Measurements from ENCODE around the gene MAMSTR.

Gene MAMSTR

GRCh38 chr19:48728911-48729664 is 9.6 kb upstream of the MAMSTR start:
- Histone ChIP-seq H3K4me1 (ENCODE audit: insufficient read depth, low read length, severe bottlenecking) (peaks cover 15% of the 10 kb centered on the region), H3K4me2 (ENCODE audit: low read length) (no peak overlapping the region), H3F3A (ENCODE audit: insufficient read depth, low read length) (no peaks in the 10 kb centered on the region), H2AFZ (ENCODE audit: low read length) (no peak overlapping the region), H3K9me3 (ENCODE audit: low read length) (peaks cover 8% of the 10 kb centered on the region), H3K9me2 (ENCODE audit: low read depth, low read length) (no peaks in the 10 kb centered on the region), H3K79me2 (ENCODE audit: insufficient read depth, low read length) (no peaks in the 10 kb centered on the region), H3K4me3 (ENCODE audit: low read depth, low read length, poor library complexity, severe bottlenecking) (no peak overlapping the region), H3K27me3 (ENCODE audit: insufficient read depth, low read length) (no peaks in the 10 kb centered on the region), H4K20me1 (ENCODE audit: insufficient read depth, low read length) (no peaks in the 10 kb centered on the region), H3K27ac (ENCODE audit: low read depth, low read length, poor library complexity, severe bottlenecking) (no peak overlapping the region), H3K9ac (ENCODE audit: low read length) (no peak overlapping the region), H3K36me3 (ENCODE audit: insufficient read depth, low read length) (peaks cover 9% of the 10 kb centered on the region; the same call in 1 of the 2 replicates)
- TF ChIP-seq EZH2 (IDR thresholded peaks at IDR 0.05; ENCODE audit: borderline replicate concordance, low read length) (no peak), CTCF (IDR thresholded peaks at IDR 0.05; ENCODE audit: low read length) (no peak)

- no peak overlapping the region for H3K9ac ChIP-seq (ENCODE audit: low read length)
- no peaks in the 10 kb centered on the region for H3K27me3 ChIP-seq (ENCODE audit: insufficient read depth, low read length)
- no peaks in the 10 kb centered on the region for H3F3A ChIP-seq (ENCODE audit: insufficient read depth, low read length)
- peak overlapping the region; percentile 18 for H3K4me3 ChIP-seq (ENCODE audit: low read depth, low read length, poor library complexity, severe bottlenecking)
- H3K9me3 ChIP-seq (ENCODE audit: low read length) = peaks cover 8% of the 10 kb centered on the region
- H4K20me1 ChIP-seq (ENCODE audit: insufficient read depth, low read length) = no peaks in the 10 kb centered on the region
- H3K36me3 ChIP-seq (ENCODE audit: insufficient read depth, low read length) = peaks cover 9% of the 10 kb centered on the region; the same call in 1 of the 2 replicates
- no peak overlapping the region for H3K27ac ChIP-seq (ENCODE audit: low read depth, low read length, poor library complexity, severe bottlenecking)
- H3K4me1 ChIP-seq (ENCODE audit: insufficient read depth, low read length, severe bottlenecking) = peaks cover 15% of the 10 kb centered on the region
- H3K79me2 ChIP-seq (ENCODE audit: insufficient read depth, low read length) = no peaks in the 10 kb centered on the region
- no peak overlapping the region; the same call in 1 of the 2 replicates for H2AFZ ChIP-seq (ENCODE audit: low read length)
- no peak for TF ChIP-seq EZH2 (IDR thresholded peaks at IDR 0.05; ENCODE audit: borderline replicate concordance, low read length)
- TF ChIP-seq CTCF (IDR thresholded peaks at IDR 0.05; ENCODE audit: low read length) = no peak
- no peaks in the 10 kb centered on the region for H3K9me2 ChIP-seq (ENCODE audit: low read depth, low read length)
- H3K4me2 ChIP-seq (ENCODE audit: low read length) = 0 out of 2 replicates have a peak overlapping the region, but pooled peaks have one; percentile 8
Observed at GRCh38 chr19:48726556-48726955, 7.0 kb upstream of the MAMSTR start.

- no peak for TF ChIP-seq CTCF (IDR thresholded peaks at IDR 0.05; ENCODE audit: low read length)
- no peak for TF ChIP-seq EZH2 (IDR thresholded peaks at IDR 0.05; ENCODE audit: borderline replicate concordance, low read length)
- Histone ChIP-seq H3K27me3 (ENCODE audit: insufficient read depth, low read length) (no peaks in the 10 kb centered on the region), H3K36me3 (ENCODE audit: insufficient read depth, low read length) (peaks cover 9% of the 10 kb centered on the region; the same call in 1 of the 2 replicates), H3K4me1 (ENCODE audit: insufficient read depth, low read length, severe bottlenecking) (peaks cover 22% of the 10 kb centered on the region), H2AFZ (ENCODE audit: low read length) (no peak overlapping the region), H4K20me1 (ENCODE audit: insufficient read depth, low read length) (no peaks in the 10 kb centered on the region), H3K9ac (ENCODE audit: low read length) (no peak overlapping the region), H3K4me2 (ENCODE audit: low read length) (peak overlapping the region; percentile 7; the same call in 1 of the 2 replicates), H3K9me3 (ENCODE audit: low read length) (peaks cover 8% of the 10 kb centered on the region), H3K9me2 (ENCODE audit: low read depth, low read length) (no peaks in the 10 kb centered on the region), H3F3A (ENCODE audit: insufficient read depth, low read length) (no peaks in the 10 kb centered on the region), H3K4me3 (ENCODE audit: low read depth, low read length, poor library complexity, severe bottlenecking) (no peak overlapping the region), H3K79me2 (ENCODE audit: insufficient read depth, low read length) (no peaks in the 10 kb centered on the region), H3K27ac (ENCODE audit: low read depth, low read length, poor library complexity, severe bottlenecking) (no peak overlapping the region)
Observed at GRCh38 chr19:48724796-48725753, 5.5 kb upstream of the MAMSTR start.
